ENCODE data around the gene DUOXA2. TPM values are rescaled to one million over a fixed set of nuclear protein-coding genes. Genes with fewer than 3 reads are reported as not detected.
A peak's percentile ranks its signal among the peaks of the same experiment; 100 is the strongest.

Gene DUOXA2
- total and polyA plus RNA-seq, 2 experiments from 2014 or later = not detected

- peaks cover 12% of the 10 kb centered on the region for H3K27me3 Mint-ChIP-seq (ENCODE audit: insufficient read depth, low read depth, poor library complexity)
- no peak for TF ChIP-seq CREB1 (CRISPR knock-in tag; IDR thresholded peaks at IDR 0.05; ENCODE audit: low read depth)
- TF ChIP-seq STAT1 (IDR thresholded peaks at IDR 0.05; ENCODE audit: unreplicated experiment) = no peak
- TF ChIP-seq NANOG (IDR thresholded peaks at IDR 0.05; ENCODE audit: borderline replicate concordance) = no peak
- no peak for TF ChIP-seq EZH2 (IDR thresholded peaks at IDR 0.05; ENCODE audit: low read depth, unreplicated experiment)
- no peak for TF ChIP-seq ZNF462 (CRISPR knock-in tag; IDR thresholded peaks at IDR 0.05)
- no peak for TF ChIP-seq REST (IDR thresholded peaks at IDR 0.05; ENCODE audit: unreplicated experiment)
- TF ChIP-seq ZNF331 (CRISPR knock-in tag; IDR thresholded peaks at IDR 0.05; ENCODE audit: low read depth) = no peak
- H3K9me3 Mint-ChIP-seq = no peaks in the 10 kb centered on the region; the same call in 2 of the 3 replicates
Observed at GRCh38 chr15:45100884-45101625, 13.1 kb upstream of the DUOXA2 start.

More at GRCh38 chr15:45100884-45101625, 13.1 kb upstream of the DUOXA2 start:
- DNase-seq (ENCODE audit: low spot score) (peak; percentile 20), ATAC-seq (peak; percentile 76)
- Histone ChIP-seq H3K27ac (ENCODE audit: low read depth) (no peak overlapping the region), H3K9me2 (ENCODE audit: insufficient read depth) (no peaks in the 10 kb centered on the region), H3K79me2 (replicated peaks; ENCODE audit: insufficient read depth) (no peaks in the 10 kb centered on the region), H3K27me3 (ENCODE audit: insufficient read depth) (no peaks in the 10 kb centered on the region), H4K20me1 (replicated peaks; ENCODE audit: insufficient read depth) (no peaks in the 10 kb centered on the region), H3K4me3 (no peak overlapping the region), H3K4me1 (ENCODE audit: insufficient read depth) (peaks cover 15% of the 10 kb centered on the region), H2AFZ (peak overlapping the region; percentile 66), H3K4me2 (peak overlapping the region; percentile 70), H3K36me3 (ENCODE audit: insufficient read depth) (no peaks in the 10 kb centered on the region), H3F3A (replicated peaks; ENCODE audit: low read depth) (no peaks in the 10 kb centered on the region)
- Mint-ChIP-seq H3K4me3 (peak overlapping the region; percentile 11; the same call in 1 of the 3 replicates), H3K36me3 (ENCODE audit: low read depth) (no peaks in the 10 kb centered on the region), H3K27ac (no peak overlapping the region; the same call in 1 of the 2 replicates), H3K4me1 (peaks cover 18% of the 10 kb centered on the region)
